GM19397 (cell line): ENCODE data around the gene SLC35C1.
"Not testable (repeated sequence)": the region's sequence is repeated elsewhere in the genome, so short reads cannot be mapped to it uniquely, and the experiment has no call there.

ENCODE experiments used
- ATAC-seq: cut with Tn5 transposase; IDR thresholded peaks from one replicate; pipeline ENCODE4 v1.9.1; 2021; ENCODE audit warnings: mild to moderate bottlenecking, moderate library complexity; ENCODE audit not compliant: unreplicated experiment

SLC35C1 gene

DNA sequence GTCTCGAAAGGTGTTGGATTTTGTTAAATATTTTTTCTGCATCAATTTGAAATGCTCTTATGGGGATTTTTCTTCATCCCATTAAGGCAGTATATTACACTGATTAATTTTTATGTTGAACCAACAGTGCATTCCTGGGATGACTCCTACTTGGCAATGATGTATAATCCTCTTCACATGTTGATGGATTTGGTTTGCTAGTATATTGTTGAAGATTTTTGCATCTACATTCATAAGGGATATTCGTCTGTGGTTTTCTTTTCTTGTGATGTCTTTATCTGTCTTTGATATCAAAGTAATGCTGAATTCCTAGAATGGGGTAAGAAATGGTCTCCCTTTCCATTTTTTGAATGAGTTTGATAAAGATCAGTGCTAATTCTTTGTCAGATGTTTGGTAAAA, 18.7 kb upstream of the SLC35C1 start:
- ATAC-seq: no peak

GRCh38 chr11:45788887-45789286, 16.1 kb upstream of the SLC35C1 start:
- no peak for ATAC-seq

- no peak for ATAC-seq
These were observed 13.4 kb upstream of the SLC35C1 start for GRCh38 chr11:45791524-45791923.

DNA sequence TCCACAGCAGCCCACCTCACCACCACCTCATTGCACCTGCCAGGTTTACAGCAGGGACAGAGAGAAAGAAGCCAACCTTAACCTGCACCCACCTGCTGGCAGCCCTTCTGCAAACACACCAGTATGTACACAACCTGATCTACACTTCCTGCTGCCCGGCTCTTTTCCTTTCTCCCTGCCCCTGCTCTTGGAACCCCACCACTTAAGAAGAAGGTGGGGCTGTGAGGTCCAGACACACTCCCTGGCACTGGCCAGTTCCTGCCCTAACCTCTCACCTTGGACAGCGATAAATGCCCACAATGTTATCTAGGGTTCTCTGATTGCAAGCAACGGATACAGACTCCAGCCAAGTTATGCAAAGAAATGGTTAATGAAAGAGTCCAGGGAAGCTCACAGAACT, 10.8 kb upstream of the SLC35C1 start:
- ATAC-seq: no peak

DNA sequence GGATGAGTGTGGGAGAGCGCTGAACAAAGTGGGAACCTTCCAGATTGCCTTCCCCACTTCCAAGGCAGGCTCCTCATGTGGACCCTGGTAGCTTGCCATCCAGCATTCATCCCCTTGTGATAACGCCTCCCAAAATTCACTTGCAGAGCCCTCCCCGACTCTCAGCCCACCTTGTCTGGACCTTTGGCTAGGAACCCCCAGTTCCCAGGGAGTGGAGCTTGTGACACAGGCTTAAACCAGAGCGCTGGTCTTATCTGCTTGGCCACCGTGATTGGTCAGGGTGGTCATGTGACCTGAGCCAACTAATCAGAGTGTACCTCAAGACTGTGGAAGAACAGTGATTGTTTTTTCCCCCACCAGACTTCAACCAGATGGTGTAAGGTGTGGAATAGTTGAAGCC, 9.6 kb upstream of the SLC35C1 start:
- ATAC-seq: no peak

GRCh38 chr11:45796461-45796861, 8.5 kb upstream of the SLC35C1 start:
- ATAC-seq: no peak

DNA sequence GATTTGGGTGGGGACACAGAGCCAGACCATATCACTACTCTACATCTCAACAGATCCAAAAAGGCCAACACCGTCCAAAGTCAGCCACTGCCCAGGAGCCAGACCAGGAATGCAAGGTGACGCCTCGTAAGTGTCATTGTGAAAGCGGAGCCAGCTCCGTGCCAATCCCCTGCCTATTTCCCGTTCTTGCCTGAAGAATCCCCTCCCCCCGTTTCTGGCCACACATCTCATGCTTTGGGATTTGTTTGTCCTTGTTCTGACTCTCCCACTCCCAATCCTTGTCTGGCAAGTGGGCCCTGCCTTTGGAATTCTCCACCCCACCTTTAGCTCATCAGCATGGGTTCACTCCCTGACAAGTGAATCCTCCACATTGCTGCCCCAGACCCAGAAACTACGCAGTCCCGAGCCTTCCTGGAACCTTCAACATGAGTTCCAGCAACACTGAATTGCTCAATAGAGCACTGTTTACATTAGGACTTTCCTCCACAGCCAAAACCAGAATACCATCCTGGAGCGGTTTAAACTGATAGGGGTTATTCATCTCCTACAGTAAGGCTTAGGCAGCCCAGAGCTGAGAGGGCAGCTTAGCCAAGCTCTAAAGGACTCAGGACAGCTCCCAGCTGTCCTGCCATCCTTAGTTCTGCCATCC, 6.0 kb upstream of the SLC35C1 start:
- ATAC-seq: no peak

DNA sequence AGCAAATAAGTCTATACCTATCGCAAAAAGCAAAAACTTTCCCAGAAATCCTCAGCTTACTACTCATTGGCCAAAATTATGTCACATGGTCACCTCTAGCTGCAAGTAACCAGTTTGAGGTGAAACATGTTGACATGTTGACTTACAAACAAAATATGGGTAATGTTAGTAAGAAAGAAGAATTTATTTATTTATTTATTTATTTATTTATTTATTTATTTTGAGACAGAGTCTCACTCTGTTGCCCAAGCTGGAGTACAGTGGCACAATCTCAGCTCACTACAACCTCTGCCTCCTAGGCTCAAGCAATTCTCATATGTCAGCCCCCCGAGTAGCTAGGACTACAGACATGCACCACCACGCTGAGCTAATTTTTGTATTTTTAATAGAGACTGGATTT, 5.4 kb upstream of the SLC35C1 start:
- ATAC-seq: no peak

DNA sequence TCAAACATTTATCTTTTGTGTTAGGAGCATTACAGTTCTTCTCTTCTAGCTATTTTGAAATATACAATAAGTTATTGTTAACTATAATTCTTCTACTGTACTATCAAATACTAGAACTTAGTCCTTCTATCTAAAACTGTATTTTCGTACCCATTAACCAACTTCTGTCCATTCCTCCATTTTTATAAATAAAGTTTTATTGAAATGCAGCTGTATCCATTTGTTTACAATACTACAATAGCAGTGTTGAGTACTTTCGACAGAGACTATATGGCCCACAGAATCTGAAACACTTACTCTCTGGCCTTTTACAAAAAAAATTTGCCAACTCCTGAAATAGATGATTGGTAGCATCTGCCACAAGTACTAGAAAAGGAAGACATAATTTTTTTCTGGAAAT, 4.7 kb upstream of the SLC35C1 start:
- ATAC-seq: no peak

- no peak for ATAC-seq
These were observed 3.1 kb upstream of the SLC35C1 start for GRCh38 chr11:45801723-45802315.

DNA sequence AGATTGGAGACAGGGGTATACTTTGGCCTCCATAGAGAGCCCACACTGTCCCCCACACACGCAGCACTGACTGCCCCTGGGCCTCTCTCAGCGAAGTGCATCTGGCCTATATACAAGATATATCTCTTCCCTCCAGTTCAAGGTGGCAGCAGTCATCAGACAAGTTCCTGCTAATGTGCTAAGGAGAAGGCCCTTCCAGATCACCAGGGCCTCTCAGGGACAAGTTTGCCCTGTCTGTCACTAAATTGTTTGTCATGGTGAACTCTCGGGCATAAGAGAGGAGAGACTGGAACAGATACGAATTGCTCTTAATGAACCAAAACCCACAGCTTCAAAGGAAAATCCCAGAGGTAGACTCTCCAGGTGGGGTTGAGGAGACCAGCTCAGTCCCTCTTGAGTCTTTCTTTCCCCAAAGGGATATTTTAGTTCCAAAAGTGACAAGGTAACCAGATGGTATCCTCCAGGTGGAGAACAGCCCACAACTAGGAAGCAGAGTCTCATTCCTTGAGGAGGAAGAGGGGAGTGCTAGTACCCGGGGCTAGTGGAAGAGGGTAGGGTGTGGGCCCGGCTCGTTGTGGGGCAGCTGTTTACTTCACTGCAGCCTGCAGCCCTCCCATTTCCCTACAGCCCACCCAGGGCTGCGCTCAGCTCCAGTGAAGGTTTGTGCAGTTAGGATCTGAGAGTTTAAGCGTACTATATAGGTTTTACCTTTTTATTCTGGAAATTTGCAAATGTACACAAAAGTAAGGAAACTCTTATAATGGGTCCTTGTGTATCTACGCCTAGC, 2.2 kb upstream of the SLC35C1 start:
- no peak for ATAC-seq

DNA sequence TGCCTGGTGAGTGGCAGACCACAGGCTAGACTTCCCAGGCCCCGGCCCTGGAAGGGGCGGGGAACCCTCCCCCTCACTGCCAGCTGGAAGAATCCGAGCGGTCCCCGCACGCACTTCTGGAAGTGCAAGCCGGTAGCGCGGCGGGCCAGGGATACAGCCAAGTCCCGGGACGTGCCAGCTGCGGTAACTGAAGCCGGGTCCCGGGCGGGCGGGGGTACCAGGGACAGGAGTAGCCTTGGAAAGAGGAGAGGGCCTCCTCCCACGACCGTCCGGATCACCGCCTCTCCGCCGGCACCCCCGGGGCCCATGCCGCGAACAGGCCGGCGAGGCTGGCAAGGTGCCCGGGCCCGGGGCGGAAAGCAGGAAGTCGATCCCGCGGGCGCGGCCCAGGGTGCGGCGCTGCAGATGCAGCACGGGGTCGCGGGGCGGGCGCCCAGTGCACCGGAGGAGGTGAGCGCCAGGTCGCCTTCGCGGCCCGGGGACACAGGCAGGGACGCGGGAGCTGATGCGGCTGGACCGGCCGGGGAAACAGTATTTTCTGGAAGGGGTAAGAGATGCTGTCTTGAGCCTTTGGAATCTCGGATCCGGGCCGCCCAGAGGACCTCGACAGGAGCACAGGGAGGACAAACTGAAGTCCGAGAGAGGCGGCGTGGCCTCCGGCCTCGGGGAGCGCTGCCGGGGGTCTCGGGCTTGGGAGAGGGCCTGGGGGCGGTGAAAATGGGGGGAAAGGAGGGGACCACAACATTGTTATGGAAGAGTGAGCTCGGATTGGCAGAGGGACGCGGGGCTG, 783 bp upstream of the SLC35C1 start:
- peak; percentile 8 for ATAC-seq

GRCh38 chr11:45805305-45806071, 539 bp downstream of the SLC35C1 start:
- no peak for ATAC-seq

- ATAC-seq: no peak
These were observed 1.4 kb downstream of the SLC35C1 start for GRCh38 chr11:45806072-45806933.

DNA sequence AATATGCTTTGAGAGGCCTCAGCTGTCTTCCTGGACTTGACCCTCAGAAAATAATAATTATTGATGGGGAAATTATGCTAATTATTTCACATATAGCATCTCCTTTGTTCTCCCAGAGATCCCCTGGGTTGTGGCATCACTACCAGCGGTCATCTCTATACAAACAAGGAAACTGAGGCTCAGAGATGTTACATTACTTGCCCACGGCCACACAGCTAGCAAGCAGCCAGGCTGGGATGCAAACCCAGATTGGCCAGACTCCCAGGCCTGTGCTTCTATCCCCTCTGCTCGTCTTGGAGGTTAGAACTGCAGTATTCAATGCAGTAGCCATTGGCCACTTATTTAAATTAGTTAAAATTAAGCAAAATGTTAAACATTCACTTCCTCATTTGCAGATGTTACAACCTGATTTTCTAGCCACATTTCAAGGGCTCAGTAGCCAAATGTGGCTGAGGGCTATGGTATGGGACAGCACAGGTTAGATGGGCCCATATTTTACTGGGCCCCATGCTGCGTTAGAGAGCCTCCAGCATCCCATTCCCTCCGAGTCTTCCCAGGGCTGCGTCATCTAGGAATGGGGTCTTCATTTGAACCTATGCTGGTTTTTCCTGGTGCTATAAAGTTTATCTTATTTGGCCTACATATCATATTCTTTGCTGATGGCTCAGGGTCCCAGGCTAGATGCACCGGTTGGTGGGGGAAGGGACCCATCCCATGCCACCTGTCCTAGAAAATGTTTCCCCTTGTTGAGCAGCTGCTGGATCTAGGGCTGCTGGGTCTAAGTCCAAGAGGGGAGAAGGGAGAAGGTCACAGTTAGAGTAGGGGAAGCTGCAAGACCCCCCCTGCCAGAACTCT, 2.2 kb downstream of the SLC35C1 start:
- no peak for ATAC-seq

GRCh38 chr11:45807792-45808238, 2.9 kb downstream of the SLC35C1 start:
- no peak for ATAC-seq

DNA sequence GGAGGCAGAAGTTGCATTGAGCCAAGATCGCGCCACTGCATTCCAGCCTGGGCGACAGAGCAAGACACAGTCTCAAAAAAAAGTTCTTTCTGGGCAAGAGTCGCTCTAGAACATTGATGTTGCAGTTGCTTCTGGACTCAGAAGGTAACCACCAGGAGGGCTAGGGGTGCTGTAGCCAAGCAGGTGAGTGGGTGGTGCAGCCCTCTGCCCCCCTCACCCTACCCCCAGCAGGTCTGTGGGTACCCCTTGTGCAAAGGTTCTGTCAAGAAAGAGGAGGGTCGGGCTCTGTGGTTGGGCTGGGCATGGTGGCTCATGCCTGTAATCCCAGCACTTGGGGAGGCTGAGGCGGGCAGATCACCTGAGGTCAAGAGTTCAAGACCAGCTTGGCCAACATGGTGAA, 3.5 kb downstream of the SLC35C1 start:
- ATAC-seq: not testable (repeated sequence)

GRCh38 chr11:45809456-45810395, 4.8 kb downstream of the SLC35C1 start:
- no peak for ATAC-seq
